ENCODE measurements around the gene TK2.

Gene TK2

DNA sequence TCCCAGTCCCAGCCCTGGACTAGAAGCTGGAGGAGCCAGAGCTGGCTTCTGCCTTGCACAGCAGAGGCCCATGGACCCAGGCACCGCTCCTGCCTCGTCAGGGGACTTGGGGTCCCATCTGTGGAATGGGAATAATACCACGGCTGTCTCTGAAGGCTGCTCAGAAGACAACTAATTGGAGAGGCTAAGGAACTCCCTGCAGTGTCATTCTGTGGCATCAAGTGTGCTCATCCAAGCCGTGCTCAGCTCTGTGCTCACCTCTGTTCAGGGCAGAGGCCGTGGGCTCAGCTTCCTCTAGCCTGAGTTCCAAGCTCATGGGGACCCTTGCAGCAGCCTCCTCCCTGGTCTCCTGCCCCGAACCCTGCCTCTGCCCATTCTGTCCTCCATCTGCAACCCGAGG is 91.1 kb downstream of the TK2 start:
- ChIA-PET CTCF (interaction anchor here (0.9 to 1.4 kb wide), 2 partner anchors 10 to 52 kb away, joined by 3 to 4 read pairs; no protein-coding TSS in a partner anchor), POLR2A (no interaction called here)
- H3K4me3 ChIP-seq (ENCODE audit: low read depth, low read length): no peak overlapping the region
- TF ChIP-seq, protein P1, sequence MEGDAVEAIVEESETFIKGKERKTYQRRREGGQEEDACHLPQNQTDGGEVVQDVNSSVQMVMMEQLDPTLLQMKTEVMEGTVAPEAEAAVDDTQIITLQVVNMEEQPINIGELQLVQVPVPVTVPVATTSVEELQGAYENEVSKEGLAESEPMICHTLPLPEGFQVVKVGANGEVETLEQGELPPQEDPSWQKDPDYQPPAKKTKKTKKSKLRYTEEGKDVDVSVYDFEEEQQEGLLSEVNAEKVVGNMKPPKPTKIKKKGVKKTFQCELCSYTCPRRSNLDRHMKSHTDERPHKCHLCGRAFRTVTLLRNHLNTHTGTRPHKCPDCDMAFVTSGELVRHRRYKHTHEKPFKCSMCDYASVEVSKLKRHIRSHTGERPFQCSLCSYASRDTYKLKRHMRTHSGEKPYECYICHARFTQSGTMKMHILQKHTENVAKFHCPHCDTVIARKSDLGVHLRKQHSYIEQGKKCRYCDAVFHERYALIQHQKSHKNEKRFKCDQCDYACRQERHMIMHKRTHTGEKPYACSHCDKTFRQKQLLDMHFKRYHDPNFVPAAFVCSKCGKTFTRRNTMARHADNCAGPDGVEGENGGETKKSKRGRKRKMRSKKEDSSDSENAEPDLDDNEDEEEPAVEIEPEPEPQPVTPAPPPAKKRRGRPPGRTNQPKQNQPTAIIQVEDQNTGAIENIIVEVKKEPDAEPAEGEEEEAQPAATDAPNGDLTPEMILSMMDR (IDR thresholded peaks at IDR 0.05; ENCODE audit: insufficient read depth, low read length, missing control alignments): no peak
- no peak for DNase-seq (ENCODE audit: low read depth, low spot score)

DNA sequence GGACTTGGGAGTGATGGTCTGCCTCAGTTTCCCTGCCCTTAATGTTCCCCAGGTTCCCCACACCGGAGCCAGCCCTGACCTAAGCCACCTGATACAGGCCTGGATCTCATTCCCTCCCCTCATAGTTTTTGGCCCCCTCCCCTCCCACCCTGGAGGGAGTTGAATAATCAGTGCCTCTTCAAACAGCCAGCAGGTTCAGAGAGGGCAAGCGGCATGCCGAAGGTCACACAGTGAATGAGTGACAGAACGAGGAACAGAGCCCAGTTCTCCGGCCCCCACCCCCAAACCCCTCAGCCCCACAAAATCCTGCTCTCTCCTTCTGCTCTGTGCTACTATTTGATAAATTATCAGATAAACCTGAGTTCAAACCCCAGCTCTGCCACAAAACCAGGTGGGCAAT is 91.6 kb downstream of the TK2 start:
- TF ChIP-seq, protein P1 (IDR thresholded peaks at IDR 0.05; ENCODE audit: insufficient read depth, low read length, missing control alignments): no peak
- CTCF ChIA-PET: interaction anchor here (0.9 to 1.4 kb wide), 2 partner anchors 11 to 51 kb away, joined by 3 to 4 read pairs; no protein-coding TSS in a partner anchor

More for the DNA sequence above, 91.6 kb downstream of the TK2 start:
- H3K4me3 ChIP-seq (ENCODE audit: low read depth, low read length): no peak overlapping the region
- POLR2A ChIA-PET: no interaction called here
- DNase-seq (ENCODE audit: low read depth, low spot score): no peak

Data from AG04449 (cell line).